NCI-H2227 (cell line): Measurements from ENCODE around the gene GSTK1.

ENCODE experiments used
- DNase-seq: peaks from one replicate; lab custom pipeline; 2025; ENCODE audit not compliant: unreplicated experiment; lab: John Stamatoyannopoulos, UW

Gene GSTK1

DNA sequence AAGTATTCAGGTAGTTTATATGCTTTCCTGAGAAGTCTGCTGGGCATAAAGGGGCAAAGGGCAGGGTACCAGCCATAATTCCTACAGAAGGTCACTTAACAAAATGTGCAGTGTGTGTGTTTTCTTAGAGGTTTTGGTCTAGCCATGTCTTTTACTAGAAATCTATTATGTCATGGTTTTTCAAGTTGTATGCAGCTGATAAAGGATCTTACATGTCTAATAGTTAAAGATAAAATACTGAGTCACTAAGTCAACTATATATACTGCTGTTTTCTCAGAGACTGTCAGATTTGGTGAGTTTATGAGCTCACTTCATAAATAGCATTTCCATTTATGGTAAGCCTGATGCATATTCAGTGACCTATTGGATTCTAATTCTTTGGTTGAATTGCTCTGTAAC is 32.6 kb downstream of the GSTK1 start:
- DNase-seq, result no peak

- DNase-seq, result no peak
Observed at GRCh38 chr7:143296686-143297085, 33.4 kb downstream of the GSTK1 start.

DNA sequence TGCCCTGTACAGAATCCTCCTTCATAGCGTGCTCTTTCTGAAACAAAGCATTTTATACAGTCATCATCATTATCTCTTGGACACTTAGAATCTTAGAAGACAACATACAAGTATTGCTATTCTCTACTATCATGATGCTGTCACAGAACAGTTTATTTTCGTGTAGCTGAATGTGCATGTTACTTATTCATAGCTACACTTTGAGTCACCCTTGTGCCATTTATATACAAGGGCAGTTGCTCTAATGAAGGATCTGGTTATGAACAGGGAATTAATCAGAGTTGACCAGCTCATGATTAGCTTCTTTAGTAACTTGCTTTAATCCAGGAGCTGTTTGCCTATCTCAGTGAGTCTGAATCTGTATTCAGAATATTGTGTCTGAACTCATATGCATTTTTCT is 36.1 kb downstream of the GSTK1 start:
- no peak for DNase-seq

DNA sequence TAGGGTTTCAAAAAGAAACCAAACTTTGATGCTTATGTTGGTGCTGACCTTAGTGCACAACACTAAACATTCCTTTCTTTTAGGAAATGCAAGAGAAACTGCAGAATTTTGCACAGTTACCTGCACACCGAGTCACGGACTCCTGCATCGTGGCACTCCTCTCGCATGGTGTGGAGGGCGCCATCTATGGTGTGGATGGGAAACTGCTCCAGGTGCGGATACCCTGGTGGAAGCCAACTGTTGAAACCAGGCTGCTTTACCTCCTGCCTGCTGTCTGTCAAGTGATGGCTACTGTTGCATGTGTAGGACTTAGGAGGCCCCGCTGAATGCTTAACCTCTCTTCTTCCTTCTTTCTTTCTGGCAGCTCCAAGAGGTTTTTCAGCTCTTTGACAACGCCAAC is 36.6 kb downstream of the GSTK1 start:
- DNase-seq, result peak; percentile 46

GRCh38 chr7:143300959-143301935 is 38.0 kb downstream of the GSTK1 start:
- DNase-seq, result no peak

DNA sequence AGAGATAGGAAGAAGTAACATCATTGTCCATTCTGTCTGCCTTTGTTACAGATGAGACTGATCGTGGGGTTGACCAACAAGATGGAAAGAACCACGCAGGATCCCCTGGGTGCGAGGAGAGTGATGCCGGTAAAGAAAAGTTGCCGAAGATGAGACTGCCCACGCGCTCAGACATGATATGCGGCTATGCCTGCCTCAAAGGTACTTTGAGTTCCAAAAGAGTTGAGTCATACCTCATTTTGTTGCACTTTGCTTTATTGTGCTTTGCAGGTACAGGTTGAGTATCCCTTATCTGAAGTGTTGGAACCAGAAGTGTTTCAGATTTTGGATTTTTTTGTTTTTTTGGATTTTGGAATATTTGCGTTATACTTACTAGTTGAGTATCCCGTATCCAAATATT is 40.5 kb downstream of the GSTK1 start:
- no peak for DNase-seq

DNA sequence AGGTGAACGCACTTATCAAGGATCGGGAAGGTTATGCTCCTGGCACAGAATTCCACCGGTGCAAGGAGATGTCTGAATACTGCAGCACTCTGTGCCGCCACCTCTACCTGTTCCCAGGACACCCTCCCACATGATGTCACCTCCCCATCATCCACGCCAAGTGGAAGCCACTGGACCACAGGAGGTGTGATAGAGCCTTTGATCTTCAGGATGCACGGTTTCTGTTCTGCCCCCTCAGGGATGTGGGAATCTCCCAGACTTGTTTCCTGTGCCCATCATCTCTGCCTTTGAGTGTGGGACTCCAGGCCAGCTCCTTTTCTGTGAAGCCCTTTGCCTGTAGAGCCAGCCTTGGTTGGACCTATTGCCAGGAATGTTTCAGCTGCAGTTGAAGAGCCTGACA is 41.7 kb downstream of the GSTK1 start:
- DNase-seq, result no peak

- peak; percentile 59 for DNase-seq
Observed at GRCh38 chr7:143305423-143306070, 42.3 kb downstream of the GSTK1 start.

DNA sequence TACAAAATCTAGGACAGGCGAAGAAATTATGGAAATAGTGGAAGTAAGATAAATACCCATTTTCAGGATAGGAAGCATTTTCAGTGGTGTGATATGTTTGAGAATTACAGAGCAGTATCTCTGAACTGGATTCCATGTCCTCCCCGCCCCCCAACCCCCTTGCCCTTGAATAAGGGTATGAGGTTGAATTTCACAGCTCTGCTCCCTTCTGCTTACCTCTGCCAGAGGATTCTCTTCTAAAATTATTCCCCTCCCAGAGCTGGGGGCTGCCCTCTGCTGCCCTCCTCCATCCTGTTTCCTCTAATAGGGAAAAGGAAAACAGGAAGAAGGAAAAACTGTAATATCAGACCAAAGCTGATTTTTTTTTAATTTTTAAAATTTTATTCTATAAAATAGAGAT is 45.4 kb downstream of the GSTK1 start:
- DNase-seq, result no peak

DNA sequence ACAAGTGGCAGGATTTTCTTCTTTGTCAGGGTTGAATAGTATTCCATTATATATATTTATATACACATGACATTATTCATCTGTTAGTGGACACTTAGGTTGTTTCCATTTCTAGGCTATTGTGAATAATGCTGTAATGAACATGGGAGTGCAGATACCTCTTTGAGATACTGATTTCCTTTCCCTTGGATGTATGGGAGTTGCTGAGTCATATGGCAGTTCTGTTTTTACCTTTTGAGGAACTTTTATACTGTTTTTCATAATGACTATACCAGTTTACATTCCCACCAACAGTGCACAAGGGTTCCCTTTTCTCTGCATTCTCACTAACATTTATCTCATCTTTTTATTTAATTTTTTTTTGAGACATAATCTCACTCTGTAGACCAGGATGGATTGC is 50.9 kb downstream of the GSTK1 start:
- no peak for DNase-seq

- no peak for DNase-seq
Observed at GRCh38 chr7:143315776-143316175, 52.5 kb downstream of the GSTK1 start, which contains the start of gene CLCN1. CLCN1 (plus strand) TSS chr7:143316111; CDS start chr7:143316213, 102 bp downstream.

GRCh38 chr7:143316492-143316891 is 53.3 kb downstream of the GSTK1 start:
- DNase-seq, result no peak

- DNase-seq, result no peak
Observed at GRCh38 chr7:143318661-143319060, 55.4 kb downstream of the GSTK1 start.
